Activated T-cell treated with anti-CD3 and anti-CD28 coated beads for 24 hours (primary cell): ENCODE results near the gene CCDC47.

ENCODE experiments used
- DNase-seq: peaks from one replicate; pipeline ENCODE4 v3.0.0-alpha.2; 2020; ENCODE audit warnings: low read depth

Gene CCDC47

DNA sequence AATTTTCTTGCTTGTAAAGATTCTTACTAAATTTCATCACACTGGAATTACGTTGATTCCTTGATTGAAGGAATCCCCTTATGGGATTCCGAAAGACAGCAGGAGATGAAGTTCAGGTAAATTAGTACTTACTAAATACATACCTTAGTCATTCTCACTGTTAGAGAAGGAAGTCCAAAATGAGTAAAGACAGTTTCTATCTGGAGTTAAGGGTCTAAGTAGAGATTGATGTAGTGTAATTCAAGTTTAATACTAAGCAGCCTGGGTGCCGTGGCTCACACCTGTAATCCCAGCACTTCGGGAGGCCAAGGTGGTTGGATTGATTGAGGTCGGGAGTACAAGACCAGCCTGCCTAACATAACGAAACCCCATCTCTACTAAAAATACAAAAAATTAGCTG, 10.1 kb upstream of the CCDC47 start:
- DNase-seq: no peak

GRCh38 chr17:63780928-63781327, 7.5 kb upstream of the CCDC47 start:
- no peak for DNase-seq

DNA sequence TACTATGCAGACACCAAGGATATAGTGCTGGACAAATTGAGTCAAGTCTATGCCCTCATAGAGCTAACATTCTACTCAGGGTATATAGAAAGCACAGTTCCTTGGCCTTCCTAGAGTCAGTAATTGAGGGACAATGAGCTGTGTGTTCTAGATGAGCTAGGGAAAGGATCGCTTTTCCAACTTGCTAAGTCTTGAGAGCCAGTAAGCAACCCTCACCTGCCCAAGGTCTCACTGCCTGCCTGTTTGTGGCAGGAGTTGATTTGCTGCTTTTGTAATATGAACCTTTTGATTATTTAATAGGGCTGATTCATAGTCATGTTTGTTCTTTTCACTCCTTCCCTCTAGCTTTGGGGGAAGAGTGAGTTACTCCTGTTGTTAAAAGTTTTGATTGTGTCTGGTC, 7.1 kb upstream of the CCDC47 start:
- no peak for DNase-seq

DNA sequence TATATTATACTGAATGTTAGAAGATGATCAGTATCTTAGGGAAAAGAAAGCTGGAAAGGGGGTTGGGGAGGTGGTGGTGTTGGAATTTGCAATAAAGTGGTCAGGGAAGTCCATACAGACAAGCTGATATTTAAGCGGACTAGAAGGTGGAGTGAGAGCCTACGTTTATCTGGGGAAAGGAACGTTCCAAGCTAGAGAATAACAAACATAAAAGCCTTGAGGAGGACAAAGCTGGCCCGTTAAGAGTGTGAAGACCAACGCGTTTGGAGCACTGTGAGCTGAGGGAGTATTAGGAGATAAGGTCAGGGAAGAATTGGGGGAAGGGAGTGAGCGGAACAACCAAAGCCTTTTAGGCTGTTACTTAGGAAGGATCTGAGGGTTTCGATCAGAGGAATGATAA, 2.0 kb upstream of the CCDC47 start:
- no peak for DNase-seq

DNA sequence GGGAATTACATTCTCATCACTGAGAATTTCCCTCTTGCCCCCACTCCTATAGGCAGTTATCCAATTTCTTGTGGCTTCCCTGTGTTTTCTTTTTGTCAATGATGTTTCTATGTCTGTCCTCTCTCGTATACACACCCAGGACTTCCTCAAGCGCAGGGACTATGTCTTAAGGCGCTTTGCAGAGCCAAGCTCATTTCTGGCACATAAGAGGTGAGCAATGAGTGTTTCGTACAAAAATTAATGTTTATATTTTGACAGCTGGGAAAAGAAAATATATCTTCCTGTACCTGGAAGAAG, 1.5 kb upstream of the CCDC47 start:
- no peak for DNase-seq

DNA sequence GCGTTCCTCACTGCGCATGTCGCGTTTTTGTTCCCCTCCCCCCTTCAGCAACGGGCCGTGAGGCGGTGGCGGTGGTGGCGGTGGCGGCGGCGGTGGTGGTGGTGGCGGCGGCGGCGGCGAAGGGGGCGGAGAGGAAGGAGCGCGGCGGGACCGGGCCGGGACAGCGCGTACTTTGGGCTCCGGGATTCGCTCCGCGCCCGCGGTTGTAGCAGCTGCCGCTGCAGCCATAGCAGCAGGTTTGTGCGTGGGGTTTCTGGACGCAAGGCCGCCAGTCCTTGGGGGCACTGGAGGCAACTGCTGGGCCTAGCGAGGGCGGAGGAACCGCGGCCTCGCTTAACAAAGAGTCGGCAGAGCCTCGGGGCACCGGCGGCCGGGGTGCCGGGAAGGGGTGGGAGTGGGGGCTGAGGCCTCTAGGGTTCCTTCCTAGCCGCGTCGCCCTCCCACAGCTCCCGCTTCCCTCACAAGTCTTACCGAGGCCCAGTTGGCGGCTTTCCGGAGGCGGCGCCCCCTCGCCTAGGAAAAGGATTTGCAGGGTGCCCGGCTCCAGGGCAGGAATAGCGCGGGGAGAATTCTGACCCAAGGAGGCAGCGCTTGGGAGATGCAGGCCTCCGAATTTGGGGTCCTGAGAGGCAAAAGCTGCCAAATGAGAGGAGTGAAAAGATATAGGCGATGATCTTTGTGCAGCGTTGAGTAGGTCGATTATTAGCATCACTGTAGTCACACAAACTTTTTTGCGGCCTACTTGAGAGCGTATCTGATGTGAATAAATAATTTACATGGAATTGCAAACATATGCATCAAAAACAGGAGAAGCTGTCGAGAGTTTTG, 958 bp upstream of the CCDC47 start, which contains the start of gene DDX42:
TSS of gene DDX42 (plus strand) at position 30 of the 828 bp plus-strand sequence. CDS start 12,880 bp downstream, outside the sequence.
- no peak for DNase-seq

GRCh38 chr17:63772801-63773271, 561 bp downstream of the CCDC47 start:
- peak; percentile 4 for DNase-seq

DNA sequence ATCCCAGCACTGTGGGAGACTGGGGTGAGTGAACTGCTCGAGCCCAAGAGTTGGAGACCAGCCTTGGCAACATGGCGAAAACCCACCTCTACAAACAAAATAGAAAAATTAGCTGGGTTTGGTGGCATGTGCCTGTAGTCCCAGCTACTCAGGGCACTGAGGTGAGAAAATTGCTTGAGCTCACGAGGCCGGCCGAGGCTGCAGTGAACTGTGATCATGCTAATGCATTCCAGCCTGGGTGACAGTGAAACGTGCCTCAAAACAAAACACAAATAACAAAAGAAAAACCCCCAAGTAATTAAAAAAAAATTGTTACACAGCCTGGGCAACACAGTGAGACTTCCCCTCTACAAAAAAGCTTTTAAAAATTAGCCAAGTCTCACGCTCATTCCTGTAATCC, 5.0 kb downstream of the CCDC47 start:
- DNase-seq: no peak

DNA sequence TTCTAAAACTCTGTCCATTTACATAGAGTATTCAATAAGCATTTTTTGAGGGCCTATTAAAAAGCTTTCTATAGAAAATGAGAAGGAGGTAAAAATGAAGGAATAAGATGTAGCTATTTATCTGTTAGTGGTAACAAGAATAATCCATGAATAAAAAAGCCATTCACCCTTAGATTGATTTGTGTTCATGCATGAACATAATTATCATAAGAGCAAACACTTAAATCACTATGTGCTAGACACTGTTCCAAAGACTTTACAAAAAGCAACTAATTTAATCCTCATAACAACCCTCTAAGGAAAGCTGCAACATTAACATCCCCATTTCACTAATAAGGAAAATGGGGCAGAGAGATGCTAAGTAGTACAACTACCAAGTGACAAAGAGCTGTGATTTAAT, 6.6 kb downstream of the CCDC47 start:
- DNase-seq: no peak

GRCh38 chr17:63764716-63765115, 8.7 kb downstream of the CCDC47 start:
- DNase-seq: no peak

DNA sequence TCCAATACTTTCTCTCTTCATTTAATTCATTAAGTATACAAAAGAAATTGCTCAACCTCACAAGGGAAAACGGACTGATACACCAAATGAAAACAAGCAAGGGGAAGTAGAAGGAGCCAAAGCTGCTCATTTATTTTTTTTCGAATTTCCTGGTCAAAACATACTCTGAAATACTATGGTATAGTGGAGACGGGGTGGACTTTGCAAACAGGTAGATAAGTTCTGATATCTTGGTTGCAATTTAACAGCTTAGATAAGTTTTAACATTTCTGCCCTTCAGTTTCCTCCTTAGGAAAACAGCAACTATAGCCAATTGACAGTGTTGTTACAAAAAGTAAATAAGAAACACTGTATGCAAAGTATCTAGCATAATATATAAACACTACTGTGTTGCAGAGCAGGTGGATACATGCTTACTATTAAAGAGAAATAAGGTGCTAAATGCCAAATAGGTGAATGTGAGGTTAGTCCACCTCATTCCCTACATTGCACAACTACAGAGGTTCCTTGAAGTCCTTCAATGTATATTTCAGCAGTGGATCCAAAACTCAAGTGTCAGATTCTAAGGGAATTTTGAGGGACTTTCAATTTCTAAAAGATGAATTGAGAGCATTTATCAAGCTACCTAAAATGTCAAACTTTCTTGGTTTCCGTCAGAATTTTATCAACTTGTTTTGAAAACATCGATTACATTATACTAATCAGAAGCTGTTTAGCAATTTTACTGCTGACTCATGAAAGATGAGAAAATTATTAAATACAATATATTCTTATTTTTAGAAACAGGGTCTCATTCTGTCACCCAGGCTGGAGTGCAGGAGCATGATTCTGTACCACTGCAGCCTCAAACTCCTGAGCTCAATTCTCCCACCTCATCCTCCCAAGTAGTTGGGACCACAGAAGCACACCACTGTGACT, 11.0 kb downstream of the CCDC47 start:
- DNase-seq: no peak

DNA sequence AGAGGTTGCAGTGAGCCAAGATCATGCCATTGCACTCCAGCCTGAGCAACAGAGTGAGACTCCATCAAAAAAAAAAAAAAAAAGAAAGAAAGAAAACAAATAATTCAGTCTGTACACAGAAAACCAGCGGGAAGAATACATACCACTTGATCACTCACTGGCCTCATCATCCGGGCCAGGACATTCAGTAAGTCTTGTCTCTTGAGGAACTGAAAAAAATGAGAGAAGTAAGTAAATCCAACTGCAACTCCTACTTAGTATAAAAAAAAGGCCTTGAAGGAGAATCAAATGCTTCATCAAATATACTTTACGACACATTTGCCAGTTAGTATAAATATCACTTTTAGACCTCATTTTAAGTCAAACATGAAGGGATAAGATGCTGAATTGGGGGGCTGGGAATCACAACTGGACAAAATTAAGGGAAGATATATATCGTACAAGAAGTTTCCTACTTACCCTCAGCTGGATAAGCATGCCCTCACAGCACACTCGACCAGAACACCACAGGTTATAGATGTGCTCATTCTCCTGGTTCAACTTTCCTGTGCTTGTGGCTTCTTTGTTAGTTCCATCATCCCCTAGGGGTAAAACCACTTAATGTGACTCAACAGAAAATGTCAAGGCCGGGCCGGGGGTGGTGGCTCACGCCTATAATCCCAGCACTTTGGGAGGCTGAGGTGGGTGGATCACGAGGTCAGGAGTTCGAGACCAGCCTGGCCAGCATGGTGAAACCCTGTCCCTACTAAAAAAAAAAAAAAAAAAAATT, 12.4 kb downstream of the CCDC47 start:
- no peak for DNase-seq

DNA sequence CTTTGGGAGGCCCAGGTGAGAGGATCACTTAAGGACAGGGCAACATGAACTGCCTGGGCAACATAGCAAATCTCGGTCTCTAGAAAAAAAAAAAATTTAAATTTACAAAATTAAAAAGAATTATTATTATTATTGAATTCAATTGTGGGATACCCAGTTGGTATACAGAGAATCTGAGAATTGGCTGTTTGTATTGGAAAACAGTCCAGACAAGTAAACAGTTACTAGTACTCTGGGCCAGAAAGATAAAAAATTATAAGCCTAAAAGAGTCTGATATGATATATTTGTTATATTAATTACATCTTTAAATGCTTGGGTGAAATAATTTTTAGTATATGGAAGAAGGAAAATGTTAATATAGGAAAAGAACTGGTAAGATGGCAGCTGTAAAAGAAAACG, 15.0 kb downstream of the CCDC47 start:
- DNase-seq: no peak

- no peak for DNase-seq
Measured at GRCh38 chr17:63754046-63754445, 19.4 kb downstream of the CCDC47 start.

GRCh38 chr17:63753215-63753614, 20.2 kb downstream of the CCDC47 start:
- no peak for DNase-seq

DNA sequence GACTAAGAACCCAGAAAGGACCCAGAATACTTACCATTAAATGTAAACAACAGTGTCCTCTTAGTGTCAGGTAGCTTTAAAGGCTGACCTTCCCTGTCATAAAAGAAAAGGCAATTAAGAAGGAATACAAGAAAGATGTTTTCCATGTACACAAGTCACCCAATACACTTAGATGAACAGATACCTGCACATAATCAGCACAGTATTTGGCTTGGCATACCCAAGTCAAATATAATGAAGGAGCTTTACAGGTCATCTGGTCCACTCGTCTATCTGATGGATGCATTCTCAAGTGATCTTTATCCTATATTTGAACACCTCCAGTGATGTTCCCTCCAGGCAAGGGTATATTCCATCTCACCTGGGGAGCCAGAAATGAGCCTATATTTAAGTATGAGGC, 20.7 kb downstream of the CCDC47 start:
- no peak for DNase-seq

- DNase-seq: no peak
Measured at GRCh38 chr17:63751806-63752205, 21.6 kb downstream of the CCDC47 start.

- peak; percentile 98 for DNase-seq
Measured at GRCh38 chr17:63741408-63742173, 31.8 kb downstream of the CCDC47 start, which contains the start of gene STRADA. Gene STRADA (minus strand): TSS chr17:63741799. CDS start chr17:63728369, 13,430 bp downstream.

GRCh38 chr17:63741143-63741407, 32.3 kb downstream of the CCDC47 start:
- no peak for DNase-seq

DNA sequence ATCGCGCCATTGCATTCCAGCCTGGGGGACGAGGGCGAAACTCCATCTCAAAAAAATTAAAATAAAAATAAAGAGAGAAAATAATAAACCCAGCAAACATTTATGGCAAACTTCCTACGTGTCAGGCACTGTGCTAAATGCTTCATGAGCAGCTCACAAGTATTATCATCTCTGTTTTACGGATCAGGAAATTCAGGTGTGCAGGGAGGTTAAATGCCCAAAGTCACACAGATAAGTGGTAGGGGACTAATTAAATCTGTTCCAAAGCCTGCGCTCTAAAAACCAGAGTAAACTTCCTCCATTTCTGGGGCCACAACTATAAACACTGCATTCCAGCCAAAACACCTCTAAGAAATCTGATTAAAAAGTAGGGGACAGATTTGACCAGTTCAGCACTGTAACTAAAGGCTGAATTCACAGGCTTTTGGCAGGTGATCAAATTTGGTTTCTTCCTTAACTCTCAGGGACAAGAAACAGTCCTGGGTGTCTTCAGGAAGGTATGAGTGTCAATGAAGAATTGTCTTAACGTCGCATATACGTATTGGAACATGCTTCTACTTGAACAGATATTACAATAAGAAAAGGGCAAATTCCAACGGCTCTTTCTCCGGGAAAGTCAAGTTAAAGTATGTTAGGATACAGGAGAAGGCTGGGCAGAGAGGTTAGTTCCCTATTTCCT, 32.8 kb downstream of the CCDC47 start:
- DNase-seq: no peak

- DNase-seq: no peak
Measured at GRCh38 chr17:63735691-63736090, 37.7 kb downstream of the CCDC47 start.
